Effector memory CD8-positive, alpha-beta T cell (primary cell): ENCODE measurements around the gene CRACR2A.

Experiments used
- ATAC-seq: fragments of 150-1000 bp; cut with Tn5 transposase; replicated peaks from 2 replicates; pipeline ENCODE4 v1.10.0; 2021; ENCODE audit warnings: mild to moderate bottlenecking, moderate library complexity
- DNase-seq, 3 experiments: peaks; one replicate each; pipeline ENCODE4 v3.0.0; 2021
- H3K27ac Mint-ChIP-seq, 2 donors: one replicate each; pipeline ENCODE4 v1.8.0; 2022; ENCODE audit warnings: mild to moderate bottlenecking in 2 of 2, mixed read lengths in 2 of 2, moderate library complexity in 2 of 2
- H3K27me3 Mint-ChIP-seq, 2 donors: one replicate each; pipeline ENCODE4 v1.8.0; 2022; ENCODE audit warnings: mixed read lengths in 2 of 2
- H3K36me3 Mint-ChIP-seq: one replicate; pipeline ENCODE4 v1.8.0; 2022; ENCODE audit warnings: mild to moderate bottlenecking, moderate library complexity, mixed read lengths; ENCODE audit not compliant: insufficient read depth
- H3K4me1 Mint-ChIP-seq, 2 donors: one replicate each; pipeline ENCODE4 v1.8.0; 2022; ENCODE audit warnings: low read depth in 2 of 2, mixed read lengths in 2 of 2
- H3K4me3 Mint-ChIP-seq, 2 donors: one replicate each; pipeline ENCODE4 v1.8.0; 2022; ENCODE audit warnings: mild to moderate bottlenecking in 2 of 2, mixed read lengths in 2 of 2, moderate library complexity in 2 of 2
- H3K9me3 Mint-ChIP-seq, 2 donors: one replicate each; pipeline ENCODE4 v1.8.0; 2022; ENCODE audit warnings: mixed read lengths in 2 of 2

The CRACR2A gene

DNA sequence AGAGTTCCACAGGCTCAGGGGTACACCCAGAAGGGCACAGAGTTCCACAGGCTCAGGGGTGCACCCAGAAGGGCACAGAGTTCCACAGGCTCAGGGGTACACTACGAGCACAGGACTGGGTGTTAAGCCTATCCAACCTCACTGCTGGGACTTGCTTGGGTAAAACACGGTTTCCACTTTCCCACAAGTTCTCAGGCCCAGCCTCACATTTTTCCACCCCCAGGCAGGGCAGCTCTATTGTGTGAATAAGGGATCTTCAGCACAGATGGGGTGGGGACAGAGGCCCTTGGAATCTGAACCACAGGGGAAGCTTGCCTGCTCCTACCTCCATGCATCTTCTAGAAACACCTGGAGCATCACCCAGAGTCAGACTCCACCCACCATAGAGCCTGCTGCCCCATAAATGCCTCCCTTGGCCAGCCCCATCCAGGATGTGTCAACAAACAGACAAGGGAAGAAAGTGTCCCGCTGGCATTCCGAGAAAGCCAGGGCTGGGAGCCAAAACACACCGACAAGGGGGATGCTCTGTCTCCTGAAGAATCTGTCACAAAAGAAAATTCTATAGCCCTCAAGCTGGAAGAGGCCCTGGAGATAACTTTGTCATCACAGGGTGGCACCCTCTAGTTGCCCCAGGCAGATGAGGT is 4.8 kb downstream of the CRACR2A start:
- peaks cover 60 to 72% of the 10 kb centered on the region in 2 donors for H3K4me1 Mint-ChIP-seq
- peak overlapping the region in 1 of 2 donors; percentile 31 for H3K4me3 Mint-ChIP-seq
- peak overlapping the region; percentile 71 to 90 for H3K27ac Mint-ChIP-seq
- H3K27me3 Mint-ChIP-seq = no peaks in the 10 kb centered on the region
- peaks cover 45% of the 10 kb centered on the region for H3K36me3 Mint-ChIP-seq
- no peaks in the 10 kb centered on the region for H3K9me3 Mint-ChIP-seq
- DNase-seq = no peak
- ATAC-seq = no peak

GRCh38 chr12:3747543-3747942 is 5.4 kb downstream of the CRACR2A start:
- ATAC-seq (peak; percentile 45), DNase-seq (peak in 2 of 3 experiments; percentile 39 to 50)
- Mint-ChIP-seq H3K36me3 (peaks cover 44% of the 10 kb centered on the region), H3K27ac (peak overlapping the region; percentile 71 to 90), H3K4me3 (peak overlapping the region in 1 of 2 donors; percentile 53), H3K9me3 (no peaks in the 10 kb centered on the region), H3K4me1 (peaks cover 64 to 72% of the 10 kb centered on the region in 2 donors), H3K27me3 (no peaks in the 10 kb centered on the region)

DNA sequence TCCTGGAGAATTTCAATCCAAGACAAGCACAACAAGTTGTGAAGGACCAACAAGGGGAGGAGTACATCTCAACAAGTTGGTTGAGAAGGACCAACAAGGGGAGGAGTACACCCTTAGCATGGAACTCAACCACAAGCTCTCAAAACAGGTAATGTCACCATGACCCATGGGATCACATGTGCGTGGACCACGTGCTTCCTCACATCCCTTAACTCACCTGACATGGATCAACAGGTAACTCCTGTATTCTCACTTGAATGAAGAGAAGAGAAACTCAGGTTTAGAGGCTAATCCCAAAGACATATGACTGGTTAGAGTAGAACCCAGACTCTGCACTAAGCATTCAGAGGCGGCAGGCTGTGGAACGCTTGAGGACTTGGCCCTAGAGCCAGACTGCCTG is 6.2 kb downstream of the CRACR2A start:
- Mint-ChIP-seq H3K9me3 (no peaks in the 10 kb centered on the region), H3K27ac (peak overlapping the region; percentile 71 to 90), H3K4me3 (peak overlapping the region in 1 of 2 donors; percentile 53), H3K36me3 (peaks cover 37% of the 10 kb centered on the region), H3K4me1 (peaks cover 61 to 70% of the 10 kb centered on the region in 2 donors), H3K27me3 (no peaks in the 10 kb centered on the region)
- no peak for ATAC-seq
- no peak for DNase-seq

DNA sequence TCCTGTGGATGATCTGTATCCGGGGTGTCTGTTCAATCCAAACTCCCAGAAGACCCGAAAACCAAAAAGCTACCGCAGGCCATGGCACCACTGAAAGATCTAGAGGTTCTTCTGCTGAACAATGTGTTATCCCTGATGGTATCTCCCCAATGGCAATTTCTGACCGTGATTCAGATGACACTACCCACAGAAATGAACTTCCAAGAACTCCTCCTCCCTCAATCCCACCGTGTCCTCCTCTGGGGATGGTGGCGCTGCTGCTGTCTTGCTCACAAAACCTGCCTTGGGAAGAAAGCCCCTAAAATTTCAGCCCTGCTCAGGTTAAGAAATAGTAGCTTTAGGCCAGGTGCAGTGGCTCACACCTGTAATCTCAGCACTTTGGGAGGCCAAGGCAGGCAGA is 7.8 kb downstream of the CRACR2A start:
- no peaks in the 10 kb centered on the region for H3K27me3 Mint-ChIP-seq

DNA sequence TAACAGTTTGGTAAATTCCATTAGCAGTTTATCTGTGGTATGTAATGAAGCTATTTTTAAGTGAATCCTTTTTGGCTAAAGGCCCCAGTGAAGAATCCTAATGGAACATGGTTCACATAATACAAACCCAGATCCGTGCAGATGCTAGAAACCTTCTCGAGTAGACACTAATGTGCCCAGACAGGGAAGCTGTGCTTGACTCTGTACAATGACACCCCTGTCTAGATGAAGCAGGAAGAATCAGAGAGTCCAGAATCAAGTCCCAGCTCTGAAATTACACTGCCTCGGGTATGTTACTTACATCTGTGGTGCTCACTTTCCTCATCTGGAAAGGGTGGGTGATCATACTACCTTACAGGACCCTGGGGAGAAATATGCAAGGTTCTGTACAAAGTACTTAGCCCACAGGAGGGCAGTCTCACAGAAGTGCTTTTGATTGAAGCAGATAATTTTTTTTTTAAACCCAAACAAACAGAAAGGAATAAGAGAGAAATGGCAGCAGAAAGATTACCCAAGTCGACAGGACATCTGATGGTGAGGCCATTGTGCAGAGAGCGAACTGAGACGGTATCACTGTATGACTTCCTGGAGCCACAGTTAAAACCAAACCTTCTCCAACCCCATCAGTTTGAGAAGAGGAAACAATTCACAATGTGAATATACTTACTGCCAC is 8.5 kb downstream of the CRACR2A start:
- Mint-ChIP-seq H3K9me3 (no peaks in the 10 kb centered on the region), H3K36me3 (peaks cover 32% of the 10 kb centered on the region), H3K27me3 (no peaks in the 10 kb centered on the region), H3K4me3 (peak overlapping the region; percentile 43 to 55), H3K27ac (peak overlapping the region; percentile 89 to 95), H3K4me1 (peaks cover 48 to 60% of the 10 kb centered on the region in 2 donors)
- ATAC-seq (peak; percentile 35), DNase-seq (peak in 1 of 3 experiments; percentile 11)

More for the DNA sequence above, 7.8 kb downstream of the CRACR2A start:
- peak overlapping the region; percentile 89 to 95 for H3K27ac Mint-ChIP-seq
- H3K4me3 Mint-ChIP-seq = peak overlapping the region; percentile 43 to 55
- no peak for ATAC-seq
- H3K36me3 Mint-ChIP-seq = peaks cover 34% of the 10 kb centered on the region
- no peak for DNase-seq
- peaks cover 51 to 62% of the 10 kb centered on the region in 2 donors for H3K4me1 Mint-ChIP-seq
- H3K9me3 Mint-ChIP-seq = no peaks in the 10 kb centered on the region

- Mint-ChIP-seq H3K27ac (peak overlapping the region; percentile 89 to 95), H3K27me3 (no peaks in the 10 kb centered on the region), H3K4me3 (peak overlapping the region; percentile 43 to 55), H3K9me3 (no peaks in the 10 kb centered on the region), H3K36me3 (peaks cover 32% of the 10 kb centered on the region), H3K4me1 (peaks cover 46 to 54% of the 10 kb centered on the region in 2 donors)
- ATAC-seq (peak; percentile 23), DNase-seq (no peak)
Observed at GRCh38 chr12:3743803-3744202, 9.1 kb downstream of the CRACR2A start.

- H3K9me3 Mint-ChIP-seq = no peaks in the 10 kb centered on the region
- DNase-seq (no peak), ATAC-seq (no peak)
- H3K4me1 Mint-ChIP-seq = peaks cover 41 to 45% of the 10 kb centered on the region in 2 donors
- H3K27me3 Mint-ChIP-seq = no peaks in the 10 kb centered on the region
- peaks cover 23% of the 10 kb centered on the region for H3K36me3 Mint-ChIP-seq
- H3K4me3 Mint-ChIP-seq = no peak overlapping the region
- peak overlapping the region in 1 of 2 donors; percentile 79 for H3K27ac Mint-ChIP-seq
Observed at GRCh38 chr12:3741882-3742672, 10.8 kb downstream of the CRACR2A start.

GRCh38 chr12:3740480-3741231 is 12.3 kb downstream of the CRACR2A start:
- no peaks in the 10 kb centered on the region for H3K27me3 Mint-ChIP-seq
- DNase-seq (no peak), ATAC-seq (no peak)
- H3K4me1 Mint-ChIP-seq = peaks cover 33 to 39% of the 10 kb centered on the region in 2 donors
- H3K9me3 Mint-ChIP-seq = no peaks in the 10 kb centered on the region
- H3K36me3 Mint-ChIP-seq = peaks cover 20% of the 10 kb centered on the region
- peak overlapping the region; percentile 27 to 79 for H3K27ac Mint-ChIP-seq
- no peak overlapping the region for H3K4me3 Mint-ChIP-seq

DNA sequence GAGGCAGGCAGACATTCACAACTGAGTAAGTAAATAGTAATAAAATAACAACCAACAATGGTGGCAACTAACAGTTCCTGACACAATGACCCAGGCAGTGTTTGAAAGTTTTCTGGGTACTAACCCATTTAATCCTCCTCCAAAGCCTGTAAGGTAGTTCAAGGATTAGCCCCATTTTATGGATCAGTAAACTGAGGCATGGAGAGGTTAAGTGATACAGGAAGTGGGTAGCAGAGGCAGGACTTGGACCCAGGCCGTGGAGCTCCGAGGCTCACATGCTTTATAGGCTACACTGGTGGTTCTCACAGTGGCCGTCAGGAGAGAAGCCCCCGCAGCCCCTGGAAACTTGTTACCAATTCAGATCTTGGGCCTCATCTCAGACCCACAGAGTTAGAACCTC is 17.5 kb downstream of the CRACR2A start:
- Mint-ChIP-seq H3K27me3 (no peaks in the 10 kb centered on the region), H3K4me3 (no peak overlapping the region), H3K27ac (no peak overlapping the region), H3K36me3 (peaks cover 16% of the 10 kb centered on the region), H3K9me3 (no peaks in the 10 kb centered on the region), H3K4me1 (peaks cover 0 to 6% of the 10 kb centered on the region in 2 donors)
- DNase-seq (no peak), ATAC-seq (no peak)

- H3K27ac Mint-ChIP-seq = no peak overlapping the region
- no peaks in the 10 kb centered on the region for H3K27me3 Mint-ChIP-seq
- DNase-seq = no peak
- H3K9me3 Mint-ChIP-seq = no peaks in the 10 kb centered on the region
- peaks cover 15 to 17% of the 10 kb centered on the region in 2 donors for H3K4me1 Mint-ChIP-seq
- peaks cover 28% of the 10 kb centered on the region for H3K36me3 Mint-ChIP-seq
- H3K4me3 Mint-ChIP-seq = no peak overlapping the region
- no peak for ATAC-seq
Observed at GRCh38 chr12:3732901-3733300, 20.0 kb downstream of the CRACR2A start.

- no peak overlapping the region for H3K4me3 Mint-ChIP-seq
Observed at GRCh38 chr12:3730111-3730510, 22.8 kb downstream of the CRACR2A start.

GRCh38 chr12:3728686-3729085 is 24.2 kb downstream of the CRACR2A start:
- Mint-ChIP-seq H3K4me1 (peaks cover 28 to 31% of the 10 kb centered on the region in 2 donors), H3K4me3 (peak overlapping the region; percentile 70 to 80), H3K9me3 (no peaks in the 10 kb centered on the region), H3K36me3 (peaks cover 26% of the 10 kb centered on the region), H3K27ac (peak overlapping the region; percentile 96 to 98), H3K27me3 (no peaks in the 10 kb centered on the region)
- ATAC-seq (peak; percentile 72), DNase-seq (peak in 2 of 3 experiments; percentile 49 to 50)

More at GRCh38 chr12:3730111-3730510, 22.8 kb downstream of the CRACR2A start:
- DNase-seq (no peak), ATAC-seq (no peak)
- Mint-ChIP-seq H3K4me1 (peaks cover 26 to 30% of the 10 kb centered on the region in 2 donors), H3K27me3 (no peaks in the 10 kb centered on the region), H3K27ac (peak overlapping the region; percentile 96 to 98), H3K36me3 (peaks cover 33% of the 10 kb centered on the region), H3K9me3 (no peaks in the 10 kb centered on the region)
